Spleen (tissue), 7 donors: Measurements from ENCODE around the gene ZBTB7A.

Source experiments
- POLR2AphosphoS5 ChIP-seq, 3 donors: sonication (generic); formaldehyde crosslinking; IDR thresholded peaks; one replicate each; pipeline ENCODE4 v1.5.1; 2017; ENCODE audit warnings: antibody characterized with exemption in 3 of 3
- TF ChIP-seq, protein P1 (sequence below), 11 experiments: fragments of 200-600 bp in 7 of 11; fragments of 450-650 bp in 4 of 11; sonication (generic) in 4 of 11; IDR thresholded peaks in 8 of 11; conservative IDR thresholded peaks in 3 of 11; 1 replicate in 7 of 11; 2 replicates in 4 of 11; pipeline versions ENCODE4 v1.4.0 to v1.8.0; 2016 to 2021; ENCODE audit warnings: antibody characterized with exemption in 11 of 11, inconsistent platforms in 4 of 11, mild to moderate bottlenecking in 1 of 11
- donor health status: DM: no; HTN: no; CAD: no; lungs with moderate emphysema.
- donor health status: DM: no; HTN: no; CAD: no.
- donor health status: DM: no; HTN: no; CAD: no.

GRCh38 chr19:4042064-4042730, 24.5 kb downstream of the ZBTB7A start:
- TF ChIP-seq, protein P1, sequence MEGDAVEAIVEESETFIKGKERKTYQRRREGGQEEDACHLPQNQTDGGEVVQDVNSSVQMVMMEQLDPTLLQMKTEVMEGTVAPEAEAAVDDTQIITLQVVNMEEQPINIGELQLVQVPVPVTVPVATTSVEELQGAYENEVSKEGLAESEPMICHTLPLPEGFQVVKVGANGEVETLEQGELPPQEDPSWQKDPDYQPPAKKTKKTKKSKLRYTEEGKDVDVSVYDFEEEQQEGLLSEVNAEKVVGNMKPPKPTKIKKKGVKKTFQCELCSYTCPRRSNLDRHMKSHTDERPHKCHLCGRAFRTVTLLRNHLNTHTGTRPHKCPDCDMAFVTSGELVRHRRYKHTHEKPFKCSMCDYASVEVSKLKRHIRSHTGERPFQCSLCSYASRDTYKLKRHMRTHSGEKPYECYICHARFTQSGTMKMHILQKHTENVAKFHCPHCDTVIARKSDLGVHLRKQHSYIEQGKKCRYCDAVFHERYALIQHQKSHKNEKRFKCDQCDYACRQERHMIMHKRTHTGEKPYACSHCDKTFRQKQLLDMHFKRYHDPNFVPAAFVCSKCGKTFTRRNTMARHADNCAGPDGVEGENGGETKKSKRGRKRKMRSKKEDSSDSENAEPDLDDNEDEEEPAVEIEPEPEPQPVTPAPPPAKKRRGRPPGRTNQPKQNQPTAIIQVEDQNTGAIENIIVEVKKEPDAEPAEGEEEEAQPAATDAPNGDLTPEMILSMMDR (IDR thresholded peaks at IDR 0.05 in 8 of 11, conservative IDR thresholded peaks at IDR 0.05 in 3 of 11): no peak
- TF ChIP-seq POLR2AphosphoS5 (IDR thresholded peaks at IDR 0.05): peak in 2 of 3 donors; percentile 53 to 67
